Dedifferentiated amniotic fluid mesenchymal stem cell (primary cell): ENCODE measurements around the gene CFAP210.

Experiments used
- DNase-seq: peaks from one replicate; pipeline ENCODE4 v3.0.0-alpha.2; 2016; ENCODE audit errors: extremely low spot score

The CFAP210 gene

DNA sequence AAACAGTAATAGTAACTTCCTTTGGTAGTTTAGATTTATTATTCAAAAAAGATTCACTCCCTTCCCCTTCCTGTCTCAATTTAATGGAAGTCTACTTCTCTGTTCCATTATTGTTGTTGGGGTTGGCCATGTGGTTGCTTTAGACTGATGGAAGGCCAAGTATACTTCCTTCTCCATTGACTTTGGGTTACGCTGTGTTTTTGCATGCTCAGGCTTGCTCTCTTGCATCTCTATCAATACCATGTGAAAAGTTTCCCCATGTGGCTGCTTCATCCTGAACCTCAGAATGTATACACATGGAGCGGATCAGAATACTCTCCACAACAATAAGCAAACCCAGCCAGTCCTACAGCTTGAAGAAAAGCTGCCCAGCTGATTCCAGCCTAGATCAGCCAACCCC lies 20.3 kb downstream of the CFAP210 start:
- DNase-seq, result no peak

DNA sequence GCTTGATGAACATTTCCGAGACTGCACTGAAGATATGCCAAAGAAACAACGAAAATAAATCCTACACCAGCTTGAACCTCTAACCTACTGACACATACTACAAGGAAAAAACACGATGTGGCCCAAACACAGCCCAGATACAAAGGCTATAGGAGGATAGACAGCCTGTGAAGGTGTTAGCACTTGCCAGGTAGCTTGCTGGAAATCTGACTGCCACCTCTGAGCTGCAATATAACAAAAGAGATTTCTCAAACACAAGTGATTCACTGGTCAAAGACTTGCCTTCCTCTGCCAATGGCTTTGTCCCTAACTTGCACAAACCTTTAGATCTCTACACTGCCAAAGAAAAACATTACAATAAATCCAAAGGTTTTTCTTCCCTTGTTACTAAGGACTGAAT lies 21.1 kb downstream of the CFAP210 start:
- DNase-seq, result no peak

- no peak for DNase-seq
Observed at GRCh38 chr2:169672406-169672805, 21.8 kb downstream of the CFAP210 start.

DNA sequence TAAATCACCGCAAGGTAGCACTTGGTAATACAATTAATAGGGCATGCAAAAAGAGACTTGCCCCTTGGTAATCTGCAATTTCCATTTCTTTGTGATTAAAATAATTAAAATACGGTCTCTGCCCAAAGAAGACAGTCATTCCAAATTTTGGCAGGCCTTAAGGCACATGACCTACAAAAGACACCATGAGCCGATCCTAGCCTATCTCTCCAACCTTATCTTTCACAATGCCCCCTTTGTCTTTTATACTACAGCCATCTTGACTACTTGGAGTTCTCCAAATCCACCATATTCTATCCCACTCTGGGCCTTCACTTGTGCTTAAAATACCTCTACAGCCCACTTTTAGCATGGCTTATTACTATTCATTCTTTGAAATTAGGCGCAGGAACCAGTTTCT lies 23.3 kb downstream of the CFAP210 start:
- DNase-seq, result no peak

DNA sequence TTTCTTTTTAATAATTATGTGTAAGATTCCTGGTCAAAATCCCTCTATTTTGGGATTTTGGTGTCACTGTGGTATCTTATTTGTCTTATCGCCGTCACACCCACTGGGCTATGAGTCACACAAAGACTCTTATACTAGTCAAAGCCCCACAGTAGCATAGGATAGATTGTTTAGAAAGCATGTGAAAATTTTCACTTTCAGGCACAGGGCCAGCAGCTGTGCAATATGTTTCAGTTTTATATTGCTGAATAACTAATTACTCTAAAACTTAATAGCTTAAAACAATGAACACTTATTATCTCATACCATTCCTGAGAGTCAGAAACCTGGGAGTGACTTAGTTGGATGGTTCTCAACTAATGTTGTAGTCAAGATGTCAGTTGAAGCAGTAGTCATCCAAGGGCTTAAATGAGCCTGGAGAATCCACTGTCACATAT lies 24.0 kb downstream of the CFAP210 start:
- no peak for DNase-seq

DNA sequence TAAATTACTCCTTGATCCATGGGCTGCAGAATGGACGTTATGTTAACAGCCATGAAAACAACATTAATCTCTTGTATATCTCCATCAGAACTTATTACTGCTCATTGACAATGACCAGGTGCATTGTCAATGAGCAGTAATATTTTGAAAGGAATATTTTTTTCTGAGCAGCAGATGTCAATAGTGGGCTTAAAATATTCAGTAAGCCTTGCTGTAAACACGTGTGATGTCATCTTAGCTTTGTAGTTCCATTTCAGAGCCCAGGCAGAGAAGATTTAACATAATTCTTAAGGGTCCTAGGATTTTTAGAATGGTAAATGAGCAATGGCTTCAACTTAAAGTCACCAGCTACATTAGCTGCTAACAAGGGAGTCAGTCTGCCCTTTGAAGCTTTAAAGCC lies 26.6 kb downstream of the CFAP210 start:
- no peak for DNase-seq

- no peak for DNase-seq
Observed at GRCh38 chr2:169664978-169665930, 29.0 kb downstream of the CFAP210 start.

- DNase-seq, result no peak
Observed at GRCh38 chr2:169664600-169664977, 29.6 kb downstream of the CFAP210 start.

GRCh38 chr2:169663247-169663646 lies 31.0 kb downstream of the CFAP210 start:
- no peak for DNase-seq

DNA sequence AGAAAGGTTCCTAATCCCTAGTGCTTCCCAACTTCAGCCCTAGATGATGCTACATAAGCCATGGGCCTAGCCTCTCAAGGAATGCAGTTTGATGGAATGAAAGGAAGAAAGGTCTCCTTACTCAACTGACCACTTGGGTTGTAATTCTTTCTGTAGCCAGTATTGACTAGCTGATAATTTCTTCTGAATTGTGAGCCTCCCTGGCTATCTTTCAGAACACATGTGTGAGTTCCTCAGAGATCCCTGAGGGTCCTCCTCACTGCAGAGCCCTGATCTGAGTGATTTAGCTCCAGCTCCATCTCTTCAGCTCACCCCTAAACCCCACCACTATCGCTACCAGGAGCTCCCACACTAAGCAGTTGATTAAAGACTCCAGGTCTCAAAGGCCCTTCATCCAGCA lies 31.5 kb downstream of the CFAP210 start:
- DNase-seq, result no peak

DNA sequence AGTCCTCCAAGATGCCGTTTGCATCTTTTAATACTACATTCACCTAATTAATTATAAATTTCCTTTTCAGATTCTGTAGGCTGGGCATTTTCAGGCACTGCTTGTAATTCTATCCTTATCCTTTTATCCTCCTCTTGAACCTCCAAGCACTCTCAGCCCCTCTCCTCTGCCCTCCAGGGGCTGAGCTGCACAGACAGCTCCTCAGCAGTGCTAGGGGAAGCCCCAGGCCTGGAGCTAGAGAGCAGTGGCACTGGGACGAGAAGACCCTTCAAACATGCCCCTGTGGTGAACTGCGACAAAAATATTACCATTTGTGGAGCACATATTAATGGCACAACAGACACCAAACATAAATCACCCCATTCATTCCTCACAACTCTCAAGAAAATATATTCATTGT lies 32.9 kb downstream of the CFAP210 start:
- no peak for DNase-seq

GRCh38 chr2:169659320-169659719 lies 34.9 kb downstream of the CFAP210 start:
- no peak for DNase-seq

DNA sequence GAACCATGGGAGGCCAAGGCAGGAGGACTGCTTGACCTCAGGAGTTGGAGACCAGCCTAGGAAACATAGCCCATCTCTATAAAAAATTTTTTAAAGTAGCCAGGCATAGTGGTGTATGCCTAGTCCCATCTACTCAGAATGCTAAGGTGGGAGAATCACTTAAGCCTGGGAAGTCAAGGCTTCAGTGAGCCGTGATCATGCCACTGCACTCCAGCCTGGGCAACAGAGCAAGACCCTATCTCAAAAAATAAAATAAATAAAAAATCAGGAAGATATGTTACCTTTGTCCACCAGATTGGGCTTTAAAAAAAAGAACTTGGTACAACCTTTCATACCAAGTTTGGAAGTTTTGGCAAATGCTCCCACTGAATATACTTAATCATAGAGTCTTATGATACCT lies 35.3 kb downstream of the CFAP210 start:
- DNase-seq, result no peak

DNA sequence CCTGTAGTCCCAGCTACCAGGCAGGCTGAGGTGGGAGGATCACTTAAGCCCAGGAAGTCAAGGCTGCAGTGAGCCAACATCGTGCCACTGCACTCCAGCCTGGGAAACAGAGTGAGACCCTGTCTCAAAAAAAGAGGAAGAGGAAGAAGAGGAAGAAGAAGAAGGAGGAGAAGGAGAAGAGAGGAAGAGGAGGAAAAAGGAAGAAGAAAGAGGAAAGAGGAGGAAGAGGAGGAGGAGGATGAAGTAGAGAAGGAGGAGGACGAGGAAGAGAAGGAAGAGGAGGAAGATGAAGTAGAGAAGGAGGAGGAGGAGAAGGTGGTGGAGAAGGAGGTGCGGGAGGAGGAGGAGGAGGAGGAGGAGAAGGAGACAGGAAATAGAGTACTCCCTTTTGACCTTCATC lies 38.0 kb downstream of the CFAP210 start:
- no peak for DNase-seq

- no peak for DNase-seq
Observed at GRCh38 chr2:169653636-169654035, 40.6 kb downstream of the CFAP210 start.

- no peak for DNase-seq
Observed at GRCh38 chr2:169649278-169649677, 44.9 kb downstream of the CFAP210 start.

DNA sequence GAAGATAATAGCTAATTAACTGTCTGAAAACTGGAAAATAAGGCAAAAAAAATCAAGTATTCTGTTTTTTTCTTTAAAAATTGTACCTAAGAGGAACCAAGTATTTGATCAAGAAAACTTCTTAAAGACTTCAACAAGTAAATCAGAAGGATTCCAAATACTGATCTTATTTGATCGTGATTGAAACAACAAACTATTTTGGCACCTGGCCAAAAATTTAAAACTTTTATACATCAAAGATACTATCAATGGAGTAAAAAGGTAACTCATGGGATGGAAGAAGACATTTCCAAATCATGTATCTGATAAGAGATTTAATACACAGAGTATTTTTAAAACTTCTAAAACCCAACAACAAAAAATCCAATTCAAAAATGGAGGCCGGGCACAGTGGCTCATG lies 46.7 kb downstream of the CFAP210 start:
- no peak for DNase-seq

DNA sequence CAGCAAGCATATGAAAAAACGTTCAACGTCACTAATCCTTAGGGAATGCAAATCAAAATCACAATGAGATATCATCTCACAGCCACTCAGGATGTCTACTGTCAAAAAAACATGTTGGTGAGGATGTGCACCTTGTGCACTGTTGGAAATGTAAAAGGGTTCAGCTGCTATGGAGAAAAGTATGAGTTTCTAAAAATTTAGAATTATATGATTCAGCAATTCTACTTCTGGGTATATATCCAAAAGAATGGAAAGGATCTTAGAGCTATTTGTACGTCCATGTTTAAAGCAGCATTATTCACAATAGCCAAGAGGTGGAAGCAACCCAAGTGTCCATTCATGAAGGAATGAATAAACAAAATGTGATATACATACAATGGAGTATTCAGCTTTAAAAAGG lies 50.0 kb downstream of the CFAP210 start:
- no peak for DNase-seq

GRCh38 chr2:169641464-169641863 lies 52.7 kb downstream of the CFAP210 start:
- no peak for DNase-seq

DNA sequence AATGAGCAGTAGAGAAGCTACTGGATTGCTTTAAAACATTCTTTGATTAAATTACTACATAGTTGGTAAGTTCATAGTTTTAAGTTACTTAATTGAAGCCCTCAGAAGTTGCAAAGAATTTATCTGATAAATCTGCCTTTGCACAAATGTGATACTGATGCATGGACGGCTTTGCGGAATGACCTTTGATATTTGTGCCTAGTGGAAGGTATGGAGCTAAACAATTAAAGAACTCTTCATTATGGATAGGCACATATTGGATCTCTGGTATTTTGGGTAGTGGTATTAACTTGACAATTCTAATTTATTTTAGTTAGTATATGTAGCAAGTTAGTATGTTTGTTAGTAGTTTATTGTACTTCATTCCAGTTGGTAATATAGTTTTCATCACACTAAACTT lies 54.1 kb downstream of the CFAP210 start:
- no peak for DNase-seq

DNA sequence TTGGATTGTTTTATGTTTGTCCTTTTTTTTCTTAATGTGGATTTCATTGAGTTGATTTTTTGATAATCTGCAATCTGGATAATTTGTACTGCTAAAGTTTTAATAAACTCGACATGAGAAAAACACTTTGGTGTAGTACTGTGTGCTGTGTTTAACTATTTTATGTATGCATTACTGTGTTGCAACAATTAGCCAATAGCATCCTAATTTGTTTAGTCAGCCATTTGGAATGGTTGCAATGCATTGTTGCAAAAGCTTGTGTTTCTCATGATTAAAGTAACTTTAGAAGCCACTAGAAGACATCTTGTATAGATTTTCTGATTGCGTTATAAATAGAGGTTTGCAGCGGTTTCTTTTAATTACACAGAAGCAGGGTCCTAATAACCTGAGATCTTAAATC lies 56.6 kb downstream of the CFAP210 start:
- peak; percentile 26 for DNase-seq

DNA sequence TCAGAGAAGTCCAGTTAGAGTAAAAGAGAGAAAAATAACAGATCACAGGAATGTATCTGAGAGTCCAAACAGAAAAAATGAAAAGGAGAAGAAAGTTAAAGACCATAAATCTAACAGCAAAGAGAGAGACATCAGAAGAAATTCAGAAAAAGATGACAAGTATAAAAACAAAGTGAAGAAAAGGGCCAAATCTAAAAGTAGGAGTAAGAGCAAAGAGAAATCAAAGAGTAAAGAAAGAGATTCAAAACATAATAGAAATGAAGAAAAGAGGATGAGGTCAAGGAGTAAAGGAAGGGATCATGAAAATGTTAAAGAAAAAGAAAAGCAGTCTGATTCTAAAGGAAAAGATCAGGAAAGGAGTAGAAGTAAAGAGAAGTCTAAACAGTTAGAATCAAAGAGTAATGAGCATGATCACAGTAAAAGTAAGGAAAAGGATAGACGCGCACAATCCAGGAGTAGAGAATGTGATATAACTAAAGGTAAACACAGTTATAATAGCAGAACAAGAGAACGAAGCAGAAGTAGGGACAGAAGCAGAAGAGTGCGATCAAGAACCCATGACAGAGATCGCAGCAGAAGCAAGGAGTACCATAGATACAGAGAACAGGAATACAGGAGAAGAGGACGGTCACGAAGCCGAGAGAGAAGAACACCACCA lies 57.6 kb downstream of the CFAP210 start:
- DNase-seq, result no peak

DNA sequence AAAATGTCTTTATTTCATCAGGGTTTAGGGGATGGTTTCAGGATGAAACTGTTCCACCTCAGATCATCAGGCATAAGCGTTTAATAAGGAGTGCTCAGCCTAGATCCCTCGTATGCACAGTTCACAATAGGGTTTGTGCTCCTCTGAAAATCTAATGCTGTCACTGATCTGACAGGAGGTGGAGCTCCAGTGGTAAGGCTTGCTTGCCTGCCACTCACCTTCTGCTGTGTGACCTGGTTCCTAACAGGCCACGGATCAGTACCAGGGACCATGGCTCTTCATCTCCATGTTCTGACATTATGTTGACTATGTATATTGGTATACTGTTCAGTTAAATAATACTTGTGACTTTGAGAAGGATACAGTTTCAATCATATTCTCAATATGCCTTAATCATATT lies 68.4 kb downstream of the CFAP210 start:
- no peak for DNase-seq
